ENCODE data around the gene KCNA3.

KCNA3 gene

DNA sequence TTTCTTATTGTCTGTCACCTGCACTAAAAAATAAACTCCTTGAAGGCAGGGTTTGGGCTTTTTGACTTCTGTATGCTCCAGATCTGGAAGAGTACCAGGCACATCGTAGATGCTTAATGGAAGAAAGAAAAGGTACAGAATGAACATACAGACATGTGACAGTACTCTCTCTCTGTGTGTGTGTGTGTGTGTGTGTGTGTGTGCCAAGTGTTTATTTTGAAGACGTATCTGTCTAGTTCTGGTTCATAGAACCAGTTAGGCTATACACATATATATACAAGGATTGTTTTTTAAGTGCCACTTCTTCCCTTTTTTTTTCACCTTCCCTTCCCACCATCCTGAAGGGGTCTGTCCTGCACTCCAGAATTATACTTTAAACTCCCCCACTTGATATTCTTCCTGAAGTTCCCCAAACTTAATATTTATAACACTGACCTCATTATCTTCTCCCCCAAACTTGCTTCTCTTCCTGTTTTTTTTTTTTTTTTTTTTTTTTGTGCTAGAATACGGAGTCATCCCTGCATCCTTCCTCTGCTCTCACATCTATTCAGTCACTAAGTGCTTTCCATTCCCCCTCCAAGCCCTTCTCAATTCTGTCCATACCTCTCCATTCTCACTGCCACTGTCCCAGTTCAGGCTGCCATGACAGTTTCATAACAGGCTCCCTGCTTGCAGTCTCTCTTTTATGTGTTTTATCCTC is 5.4 kb upstream of the KCNA3 start:
- TF ChIP-seq POLR2AphosphoS5 (IDR thresholded peaks at IDR 0.05; ENCODE audit: low read depth, low read length), result no peak
- no peak for TF ChIP-seq TAF1 (IDR thresholded peaks at IDR 0.05; ENCODE audit: borderline replicate concordance, insufficient read depth, low read length)

DNA sequence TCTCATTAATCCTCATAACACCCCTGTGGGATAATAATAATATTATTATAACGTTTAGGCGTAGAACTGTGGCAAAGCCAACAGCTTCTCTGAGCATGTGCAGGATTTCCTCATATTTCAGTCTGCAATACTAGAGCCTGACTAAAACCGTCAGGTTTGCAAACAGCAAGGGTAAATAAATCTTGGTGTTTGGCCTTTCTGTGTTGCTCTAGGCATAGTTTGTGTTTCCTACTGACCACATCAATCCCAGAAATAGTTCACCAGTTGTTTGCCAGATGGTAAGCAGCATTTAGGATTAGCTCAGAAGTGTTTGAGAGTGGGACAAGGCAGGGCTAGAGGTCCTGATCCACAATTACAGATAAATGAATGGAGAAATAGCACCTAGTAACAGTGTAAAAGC is 2.8 kb upstream of the KCNA3 start:
- TF ChIP-seq POLR2AphosphoS5 (IDR thresholded peaks at IDR 0.05; ENCODE audit: low read depth, low read length), result no peak
- TF ChIP-seq, protein P1, sequence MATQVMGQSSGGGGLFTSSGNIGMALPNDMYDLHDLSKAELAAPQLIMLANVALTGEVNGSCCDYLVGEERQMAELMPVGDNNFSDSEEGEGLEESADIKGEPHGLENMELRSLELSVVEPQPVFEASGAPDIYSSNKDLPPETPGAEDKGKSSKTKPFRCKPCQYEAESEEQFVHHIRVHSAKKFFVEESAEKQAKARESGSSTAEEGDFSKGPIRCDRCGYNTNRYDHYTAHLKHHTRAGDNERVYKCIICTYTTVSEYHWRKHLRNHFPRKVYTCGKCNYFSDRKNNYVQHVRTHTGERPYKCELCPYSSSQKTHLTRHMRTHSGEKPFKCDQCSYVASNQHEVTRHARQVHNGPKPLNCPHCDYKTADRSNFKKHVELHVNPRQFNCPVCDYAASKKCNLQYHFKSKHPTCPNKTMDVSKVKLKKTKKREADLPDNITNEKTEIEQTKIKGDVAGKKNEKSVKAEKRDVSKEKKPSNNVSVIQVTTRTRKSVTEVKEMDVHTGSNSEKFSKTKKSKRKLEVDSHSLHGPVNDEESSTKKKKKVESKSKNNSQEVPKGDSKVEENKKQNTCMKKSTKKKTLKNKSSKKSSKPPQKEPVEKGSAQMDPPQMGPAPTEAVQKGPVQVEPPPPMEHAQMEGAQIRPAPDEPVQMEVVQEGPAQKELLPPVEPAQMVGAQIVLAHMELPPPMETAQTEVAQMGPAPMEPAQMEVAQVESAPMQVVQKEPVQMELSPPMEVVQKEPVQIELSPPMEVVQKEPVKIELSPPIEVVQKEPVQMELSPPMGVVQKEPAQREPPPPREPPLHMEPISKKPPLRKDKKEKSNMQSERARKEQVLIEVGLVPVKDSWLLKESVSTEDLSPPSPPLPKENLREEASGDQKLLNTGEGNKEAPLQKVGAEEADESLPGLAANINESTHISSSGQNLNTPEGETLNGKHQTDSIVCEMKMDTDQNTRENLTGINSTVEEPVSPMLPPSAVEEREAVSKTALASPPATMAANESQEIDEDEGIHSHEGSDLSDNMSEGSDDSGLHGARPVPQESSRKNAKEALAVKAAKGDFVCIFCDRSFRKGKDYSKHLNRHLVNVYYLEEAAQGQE (IDR thresholded peaks at IDR 0.05; ENCODE audit: insufficient read depth in 1 of 2, low read depth in 2 of 2, low read length in 2 of 2), result no peak
- TF ChIP-seq SIN3A (IDR thresholded peaks at IDR 0.05; ENCODE audit: borderline replicate concordance, insufficient read depth, low read length), result no peak
- TF ChIP-seq FOXP2 (optimal IDR thresholded peaks at IDR 0.05; ENCODE audit: borderline replicate concordance, extremely low read depth, extremely low read length, insufficient read depth), result no peak
- no peak for TF ChIP-seq TAF1 (IDR thresholded peaks at IDR 0.05; ENCODE audit: borderline replicate concordance, insufficient read depth, low read length)

DNA sequence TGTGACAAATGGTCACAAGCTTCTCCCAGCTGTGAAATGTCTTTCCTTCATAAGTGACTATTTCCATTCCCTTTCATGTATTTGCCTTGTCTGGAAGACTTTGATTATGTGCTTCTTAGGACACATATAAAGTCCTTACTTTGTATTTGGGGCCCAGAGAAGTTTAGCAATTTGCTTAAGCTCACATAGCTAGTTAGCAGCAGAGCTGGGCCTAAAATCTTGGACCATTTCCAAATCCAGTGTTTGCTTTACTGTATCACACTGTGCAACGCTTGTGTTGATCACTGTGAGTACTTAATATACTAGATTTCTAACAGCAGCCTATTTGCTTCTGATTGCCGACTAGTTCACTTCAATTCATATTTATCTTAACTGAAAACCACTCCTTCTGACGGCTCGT is 2.2 kb upstream of the KCNA3 start:
- TF ChIP-seq TAF1 (IDR thresholded peaks at IDR 0.05; ENCODE audit: borderline replicate concordance, insufficient read depth, low read length) (no peak), SIN3A (IDR thresholded peaks at IDR 0.05; ENCODE audit: borderline replicate concordance, insufficient read depth, low read length) (no peak), FOXP2 (optimal IDR thresholded peaks at IDR 0.05; ENCODE audit: borderline replicate concordance, extremely low read depth, extremely low read length, insufficient read depth) (no peak)

DNA sequence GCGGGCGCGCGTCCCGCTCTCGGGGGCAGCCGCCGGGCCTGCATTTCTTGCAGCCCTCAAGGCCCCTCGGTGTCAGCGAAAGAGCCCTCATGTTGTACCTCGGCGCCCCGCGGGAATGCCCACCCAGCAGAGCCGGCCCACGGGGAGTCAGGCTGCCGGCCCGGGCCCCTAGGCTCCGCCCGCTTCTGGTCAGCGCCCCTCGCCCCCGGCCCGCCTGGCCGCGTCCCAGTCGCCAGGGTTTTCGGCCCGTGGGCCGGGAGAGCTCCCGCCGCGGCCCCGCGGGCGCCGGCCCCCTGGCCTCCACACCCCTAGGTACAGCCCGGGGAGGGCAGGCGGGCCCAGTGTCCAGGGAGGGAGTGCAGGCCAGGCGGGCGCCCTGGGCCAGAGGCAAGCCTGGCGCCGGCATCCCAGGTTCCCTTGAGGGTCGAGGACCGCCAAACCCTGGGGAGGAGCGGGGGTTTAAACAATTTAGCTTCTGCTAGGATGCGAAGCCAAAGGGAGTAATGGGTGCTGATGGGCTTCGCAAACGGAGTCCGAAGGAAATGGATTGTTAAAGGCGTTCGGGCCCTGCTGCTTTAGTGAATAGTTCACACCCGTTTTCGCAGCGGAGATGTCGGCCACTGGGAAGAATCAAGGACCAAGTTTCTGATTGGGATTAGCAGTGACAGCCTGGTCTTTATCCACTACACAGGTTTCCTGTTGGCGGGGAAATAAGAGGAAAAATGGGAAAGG is 486 bp upstream of the KCNA3 start:
- TF ChIP-seq FOXP2 (optimal IDR thresholded peaks at IDR 0.05; ENCODE audit: borderline replicate concordance, extremely low read depth, extremely low read length, insufficient read depth), result no peak
- TF ChIP-seq, protein P1 (IDR thresholded peaks at IDR 0.05; ENCODE audit: insufficient read depth in 1 of 2, low read depth in 2 of 2, low read length in 2 of 2), result no peak

DNA sequence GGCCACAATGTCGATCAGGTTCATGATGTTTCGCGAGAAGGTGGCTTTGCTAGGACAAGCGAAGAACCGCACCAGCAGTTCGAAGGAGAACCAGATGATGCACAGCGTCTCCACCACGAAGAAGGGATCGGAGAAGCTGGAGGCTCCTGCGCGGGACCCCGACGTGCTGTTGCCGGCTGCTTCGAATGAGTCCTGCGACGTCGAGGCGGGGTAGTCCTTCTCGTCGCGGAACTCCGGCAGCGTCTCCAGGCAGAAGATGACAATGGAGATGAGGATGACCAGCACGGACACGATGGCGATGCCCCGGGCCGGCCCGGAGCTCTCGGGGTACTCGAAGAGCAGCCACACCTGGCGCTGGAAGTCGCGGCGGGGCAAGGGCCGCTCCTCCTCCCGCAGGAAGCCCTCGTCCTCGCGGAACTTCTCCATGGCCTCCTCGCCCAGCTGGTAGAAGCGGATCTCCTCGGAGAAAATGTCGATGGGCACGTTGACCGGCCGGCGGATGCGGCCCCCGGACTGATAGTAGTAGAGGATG is 869 bp downstream of the KCNA3 start:
- TF ChIP-seq SIN3A (IDR thresholded peaks at IDR 0.05; ENCODE audit: borderline replicate concordance, insufficient read depth, low read length), result no peak
- no peak for TF ChIP-seq TAF1 (IDR thresholded peaks at IDR 0.05; ENCODE audit: borderline replicate concordance, insufficient read depth, low read length)
- TF ChIP-seq FOXP2 (optimal IDR thresholded peaks at IDR 0.05; ENCODE audit: borderline replicate concordance, extremely low read depth, extremely low read length, insufficient read depth), result no peak
- TF ChIP-seq, protein P1 (IDR thresholded peaks at IDR 0.05; ENCODE audit: insufficient read depth in 1 of 2, low read depth in 2 of 2, low read length in 2 of 2), result no peak
- no peak for TF ChIP-seq POLR2AphosphoS5 (IDR thresholded peaks at IDR 0.05; ENCODE audit: low read depth, low read length)

DNA sequence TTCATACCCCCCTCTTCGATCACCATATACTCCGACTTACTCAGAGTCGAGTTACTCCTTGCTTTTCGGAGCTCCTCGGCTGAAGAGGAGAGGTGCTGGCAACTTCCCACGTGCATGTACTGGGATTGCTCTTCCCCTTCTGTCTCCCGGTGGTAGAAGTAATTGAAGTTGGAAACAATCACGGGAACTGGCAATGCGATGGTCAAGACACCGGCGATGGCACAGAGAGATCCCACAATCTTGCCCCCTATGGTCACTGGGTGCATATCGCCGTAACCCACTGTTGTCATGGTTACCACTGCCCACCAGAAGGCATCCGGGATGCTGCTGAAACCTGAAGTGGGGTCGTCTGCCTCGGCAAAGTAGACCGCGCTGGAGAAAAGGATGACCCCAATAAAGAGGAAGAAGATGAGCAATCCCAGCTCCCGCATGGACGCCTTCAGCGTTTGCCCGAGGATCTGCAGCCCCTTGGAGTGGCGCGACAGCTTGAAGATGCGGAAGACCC is 1.5 kb downstream of the KCNA3 start:
- no peak for TF ChIP-seq SIN3A (IDR thresholded peaks at IDR 0.05; ENCODE audit: borderline replicate concordance, insufficient read depth, low read length)

All from PFSK-1 (cell line).